Left colon (tissue), 2 donors: ENCODE results near the gene OR4N2. TPM values are rescaled to one million over a fixed set of nuclear protein-coding genes. Genes with fewer than 3 reads are reported as not detected.
"Not testable (repeated sequence)": the region's sequence is repeated elsewhere in the genome, so short reads cannot be mapped to it uniquely, and the experiment has no call there.

Source experiments
- ATAC-seq: fragments of 200-7000 bp; cut with Tn5 transposase; one replicate; pipeline ENCODE4 v1.9.1; 2020; ENCODE audit warnings: mild to moderate bottlenecking, moderate library complexity
- DNase-seq, 2 donors: peaks; one replicate each; pipeline ENCODE4 v3.0.0-alpha.2; 2020
- intact Hi-C, 2 donors: fragments of 100-400 bp; cut with DNase I in 1 of 2; cut with micrococcal nuclease in 1 of 2; formaldehyde crosslinking; loops; one replicate each; pipeline versions ENCODE4 v1.11.2 to v1.14.0; 2022; cut with DNase I, micrococcal nuclease
- long read RNA-seq: library from polyadenylated mRNA; unstranded; transcript quantifications from one replicate; pipeline ENCODE4 v2.0.0, GENCODE V29; 2021
- total RNA-seq, 2 donors: library from RNA; stranded (reverse); fragmentation: NEBNext Ultra II Directional; extraction: Animal tissue kit (Norgen Biotek cat#: 25700); gene quantifications; one replicate each; pipeline ENCODE4 v1.2.1, GENCODE V29; 2021
- donor health status: DM: no; HTN: no; CAD: no.
- donor health status: DM: yes; HTN: yes; CAD: no.

OR4N2 gene
- not detected for total RNA-seq
- long read RNA-seq, result 0 reads

- not testable (repeated sequence) for ATAC-seq, DNase-seq
Measured at GRCh38 chr14:19803470-19803869, at the start of gene OR4N2. TSS of gene OR4N2 (plus strand) at chr14:19803770. CDS start at chr14:19827449, 23,679 bp downstream.

DNA sequence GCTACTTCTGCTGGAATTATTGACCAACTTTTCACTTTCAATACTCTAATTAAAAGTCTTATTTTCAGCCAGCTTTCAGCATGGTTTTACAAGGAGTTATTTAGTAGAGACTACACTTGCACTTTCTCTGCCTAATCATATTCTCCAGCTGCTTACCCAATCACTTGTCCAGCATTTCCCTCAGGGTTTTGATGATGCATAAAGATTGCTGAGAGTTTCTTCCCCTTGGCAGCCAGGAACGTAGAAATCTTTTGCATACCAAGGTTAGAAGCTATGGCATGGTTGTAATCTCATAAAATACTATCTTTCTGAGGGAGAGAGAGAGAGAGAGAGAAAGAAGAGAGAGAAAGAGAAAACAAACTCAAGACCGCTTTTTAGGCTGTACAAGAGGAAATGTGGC lies 49.4 kb upstream of the OR4N2 start:
- intact Hi-C loops, result no loop called here
- DNase-seq (no peak), ATAC-seq (no peak)

More at GRCh38 chr14:19803470-19803869, at the start of gene OR4N2:
- intact Hi-C loops, result not testable (repeated sequence)

DNA sequence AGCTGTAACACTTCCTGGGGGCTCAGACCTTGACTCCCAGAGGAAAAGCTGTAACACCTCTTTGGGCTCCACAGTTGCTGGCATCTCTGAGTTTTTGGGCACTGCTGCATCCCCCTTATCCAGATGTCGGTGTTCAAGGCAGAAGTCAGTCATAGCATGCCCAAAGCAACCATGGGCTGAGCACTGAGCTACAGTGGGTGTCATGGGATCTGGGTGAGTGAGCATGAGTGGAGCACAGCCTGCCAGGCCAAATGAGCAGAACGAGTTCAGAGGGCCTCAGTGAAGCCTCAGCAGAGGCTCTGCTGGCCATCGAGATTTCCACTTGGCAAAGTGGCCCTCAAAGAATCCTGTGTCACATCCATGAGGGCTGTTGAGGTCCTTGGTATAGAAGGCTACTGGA lies 32.1 kb upstream of the OR4N2 start:
- intact Hi-C loops, ATAC-seq, DNase-seq: not testable (repeated sequence)

DNA sequence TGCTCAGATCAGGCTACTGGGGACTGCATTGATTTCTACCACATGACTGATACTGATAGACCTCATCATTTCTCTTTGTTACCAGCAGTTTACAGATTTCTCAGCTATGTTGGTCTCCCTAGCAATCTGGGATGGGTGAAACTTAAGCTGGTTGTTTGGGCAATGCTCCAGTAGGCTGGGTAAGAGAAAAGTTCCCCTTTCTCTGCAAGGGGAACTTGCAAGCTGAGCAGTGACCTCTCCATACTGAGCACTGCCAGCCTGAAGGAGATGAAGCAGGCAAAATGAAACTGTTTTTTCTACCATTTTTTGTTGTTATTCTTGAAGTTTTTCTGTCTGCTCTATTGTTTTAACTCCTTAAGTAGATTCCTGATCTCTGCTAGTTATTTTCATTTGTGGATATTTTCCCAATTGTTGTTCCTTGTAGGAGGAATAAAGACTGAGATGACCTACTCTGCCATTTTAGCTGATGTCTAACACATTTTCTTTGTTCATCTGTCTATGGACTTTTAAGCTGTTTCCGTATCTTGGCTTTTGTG lies 31.6 kb upstream of the OR4N2 start:
- no peak for ATAC-seq
- no peak for DNase-seq
- intact Hi-C loops, result no loop called here

- ATAC-seq, DNase-seq, intact Hi-C loops: not testable (repeated sequence)
Measured at GRCh38 chr14:19772454-19772853, 31.1 kb upstream of the OR4N2 start.

DNA sequence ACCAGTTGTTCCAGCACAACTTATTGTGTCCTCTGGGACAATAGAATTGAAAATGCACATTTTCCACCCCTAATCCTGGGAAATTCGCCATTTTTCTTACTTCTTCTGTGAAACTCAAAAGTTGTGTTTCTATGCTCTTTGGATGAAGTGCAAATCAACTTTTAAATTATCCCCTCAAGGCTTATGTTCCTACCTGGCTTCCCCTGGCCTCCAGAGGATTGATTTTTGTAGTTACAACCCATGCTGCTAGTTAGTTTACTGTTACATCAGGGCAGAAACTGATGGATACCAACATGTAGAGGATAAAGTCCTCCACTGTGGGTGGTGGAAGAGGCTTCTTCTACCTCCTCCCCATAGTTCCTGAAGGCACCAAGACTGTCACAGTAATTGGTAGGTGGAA lies 30.4 kb upstream of the OR4N2 start, which contains the start of gene OR4M1:
Gene OR4M1, plus strand, starts transcription at position 301 of the 400 bp plus-strand sequence. CDS start 6,819 bp downstream, outside the sequence.
- intact Hi-C loops, DNase-seq, ATAC-seq: not testable (repeated sequence)

GRCh38 chr14:19775587-19775986 lies 28.0 kb upstream of the OR4N2 start:
- ATAC-seq (no peak), DNase-seq (no peak)
- intact Hi-C loops, result no loop called here

GRCh38 chr14:19785848-19786247 lies 17.7 kb upstream of the OR4N2 start:
- intact Hi-C loops, DNase-seq, ATAC-seq: not testable (repeated sequence)

GRCh38 chr14:19787318-19787717 lies 16.3 kb upstream of the OR4N2 start:
- intact Hi-C loops, DNase-seq, ATAC-seq: not testable (repeated sequence)

GRCh38 chr14:19788150-19788549 lies 15.4 kb upstream of the OR4N2 start:
- intact Hi-C loops, ATAC-seq, DNase-seq: not testable (repeated sequence)

- DNase-seq, intact Hi-C loops, ATAC-seq: not testable (repeated sequence)
Measured at GRCh38 chr14:19796520-19797108, 7.0 kb upstream of the OR4N2 start.

DNA sequence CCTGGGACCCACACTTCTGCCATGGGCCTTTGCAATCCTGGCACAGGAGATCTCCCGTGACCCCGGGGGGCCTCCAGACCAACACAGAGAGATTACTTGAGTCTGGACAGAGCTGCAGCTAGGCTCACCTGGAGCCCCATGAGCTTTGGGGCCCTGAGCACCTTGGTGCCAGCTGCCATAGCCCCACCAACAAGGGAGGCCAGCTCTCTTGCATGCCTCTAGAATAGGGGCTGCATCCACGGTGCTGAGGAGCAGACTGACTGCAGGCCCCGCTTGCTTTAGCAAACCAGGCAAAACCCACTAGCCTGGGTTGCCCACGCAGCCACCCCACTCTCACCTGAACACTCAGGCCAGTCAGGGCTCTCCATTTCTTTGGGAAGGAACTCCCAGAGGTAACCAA lies 3.7 kb upstream of the OR4N2 start:
- intact Hi-C loops, result no loop called here
- DNase-seq, result no peak
- ATAC-seq, result no peak

DNA sequence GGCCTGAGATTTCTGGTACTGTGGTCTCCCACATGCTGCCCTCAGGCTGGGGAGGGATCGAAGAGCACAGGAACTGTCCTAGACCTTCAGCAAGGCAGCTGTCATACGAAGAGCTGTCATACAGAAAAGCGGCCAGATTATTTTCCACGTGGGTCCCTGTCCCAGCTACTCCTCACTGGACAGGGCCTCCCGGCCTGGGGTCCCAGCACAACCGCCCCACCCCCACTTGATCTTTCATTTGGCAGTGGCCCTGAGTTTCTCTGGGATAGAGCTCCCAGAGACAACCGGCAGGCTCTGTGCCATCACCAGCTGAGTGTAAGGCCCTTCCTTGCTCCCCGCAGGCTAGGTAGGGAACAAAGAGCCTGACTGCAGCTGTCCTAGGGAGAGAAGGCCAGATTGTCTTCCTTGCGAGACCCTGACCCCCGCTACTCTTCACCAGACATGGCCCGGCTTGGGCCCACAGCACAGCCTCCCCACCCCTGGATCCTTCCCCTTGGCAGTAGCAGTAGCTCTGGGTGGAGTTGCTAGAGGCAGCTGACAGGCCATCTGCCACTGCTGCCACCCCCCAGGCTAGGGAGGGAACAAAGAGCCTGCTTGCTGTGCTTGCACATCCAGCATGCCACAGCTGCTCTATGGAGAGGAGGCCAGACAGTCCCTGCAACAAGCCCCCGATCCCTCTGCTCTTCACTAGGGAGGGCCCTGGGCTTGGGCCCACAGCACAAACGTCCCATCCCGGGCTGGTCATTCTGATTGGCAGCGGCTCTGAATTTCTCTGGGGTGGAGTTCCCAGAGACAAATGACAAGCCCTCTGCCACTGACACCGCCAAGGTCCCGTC lies 3.1 kb upstream of the OR4N2 start:
- ATAC-seq (no peak), DNase-seq (no peak)
- intact Hi-C loops, result no loop called here

DNA sequence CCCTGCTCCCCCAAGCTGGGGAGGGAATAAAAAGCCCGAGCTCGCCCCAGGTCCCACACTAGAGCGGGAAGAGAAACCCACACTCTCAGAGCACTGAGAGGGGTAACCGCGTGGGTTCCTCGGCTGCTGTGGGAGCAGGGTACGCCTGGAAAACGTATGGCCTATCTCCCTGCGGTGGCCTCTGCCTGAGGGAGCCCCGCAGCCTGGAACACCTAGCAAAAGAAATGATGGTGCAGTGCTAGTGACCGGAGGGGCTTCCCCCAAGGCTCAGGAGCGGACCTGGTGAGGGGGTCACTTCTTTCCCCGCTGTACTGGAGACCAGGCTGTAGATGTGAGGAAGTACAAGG lies 2.5 kb upstream of the OR4N2 start:
- no peak for ATAC-seq
- intact Hi-C loops, result no loop called here
- no peak for DNase-seq

DNA sequence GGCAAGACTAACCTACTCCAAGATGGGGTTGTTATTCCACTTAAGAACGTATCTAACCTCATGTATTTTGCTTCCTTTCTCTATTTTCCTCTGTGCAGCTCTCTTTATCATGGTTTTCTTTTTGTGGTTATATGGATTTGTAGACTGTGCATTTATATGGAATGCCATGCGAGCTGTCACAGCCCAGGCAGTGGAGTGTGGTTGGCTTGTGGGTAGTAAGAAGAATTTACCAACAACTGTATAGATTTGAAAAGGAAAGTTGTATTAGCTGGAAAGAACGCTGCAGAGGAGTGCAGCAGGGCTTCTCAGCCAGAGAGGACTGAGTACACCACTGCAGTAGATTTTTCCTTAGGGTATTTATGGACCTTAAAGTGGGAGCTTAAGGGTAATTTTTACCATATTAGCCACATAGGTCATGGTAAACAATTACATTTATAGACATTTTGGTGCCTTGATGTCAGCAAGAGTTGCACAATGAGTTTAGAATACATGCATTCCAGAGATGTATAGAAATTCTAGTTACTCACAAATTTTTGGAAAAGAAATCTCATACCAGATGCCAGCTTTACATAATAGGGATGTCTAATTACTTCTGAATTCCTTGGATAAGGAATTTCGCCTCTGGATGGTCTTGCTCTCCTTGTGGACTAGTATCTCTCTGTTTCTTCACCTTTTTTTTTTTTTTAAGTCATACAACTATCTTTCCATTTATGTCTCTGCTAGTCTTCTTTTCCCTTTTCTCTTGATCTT lies 9.8 kb downstream of the OR4N2 start:
- DNase-seq, ATAC-seq, intact Hi-C loops: not testable (repeated sequence)

DNA sequence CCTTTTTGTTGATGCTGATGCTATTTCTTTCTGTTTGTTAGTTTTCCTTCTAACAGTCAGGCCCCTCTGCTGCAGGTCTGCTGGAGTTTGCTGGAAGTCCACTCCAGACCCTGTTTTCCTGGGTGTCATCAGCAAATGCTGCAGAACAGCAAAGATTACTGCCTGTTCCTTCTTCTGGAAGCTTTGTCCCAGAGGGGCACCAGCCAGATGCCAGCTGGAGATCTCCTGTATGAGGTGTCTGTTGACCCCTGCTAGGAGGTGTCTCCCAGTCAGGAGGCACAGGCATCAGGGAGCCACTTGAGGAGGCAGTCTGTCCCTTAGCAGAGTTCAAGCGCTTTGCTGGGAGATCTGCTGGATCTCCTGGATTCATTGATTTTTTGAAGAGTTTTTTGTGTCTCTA lies 16.3 kb downstream of the OR4N2 start:
- DNase-seq, ATAC-seq, intact Hi-C loops: not testable (repeated sequence)

- DNase-seq, intact Hi-C loops, ATAC-seq: not testable (repeated sequence)
Measured at GRCh38 chr14:19821016-19821415, 17.4 kb downstream of the OR4N2 start.

- intact Hi-C loops, result no loop called here
- no peak for DNase-seq
- no peak for ATAC-seq
Measured at GRCh38 chr14:19823178-19823577, 19.6 kb downstream of the OR4N2 start.

GRCh38 chr14:19823765-19824164 lies 20.2 kb downstream of the OR4N2 start:
- ATAC-seq, result no peak
- intact Hi-C loops, result no loop called here
- DNase-seq, result no peak
